SK-N-SH treated with all-trans-retinoic acid at 6 μM for 48 hours (cell line): ENCODE results near the gene CDCA5.

Experiments
- ATAC-seq: fragments of 200-7000 bp; cut with Tn5 transposase; 3 replicates; pipeline ENCODE4 v1.9.1; 2020; ENCODE audit warnings: mild to moderate bottlenecking, moderate library complexity
- ISL1 ChIP-seq: fragments of 250-450 bp; sonication (Bioruptor Pico); IDR thresholded peaks from 2 replicates; pipeline ENCODE4 v2.1.2; 2022; ENCODE audit warnings: mild to moderate bottlenecking, moderate library complexity
- OSR1 ChIP-seq: fragments of 250-450 bp; sonication (Bioruptor Pico); IDR thresholded peaks from 2 replicates; pipeline ENCODE4 v1.8.0; 2022; ENCODE audit warnings: moderate library complexity, mild to moderate bottlenecking, inconsistent platforms
- POU6F1 ChIP-seq: fragments of 250-450 bp; sonication (Bioruptor Pico); IDR thresholded peaks from 2 replicates; pipeline ENCODE4 v1.8.0; 2021; ENCODE audit warnings: low read depth, mild to moderate bottlenecking, moderate library complexity, borderline replicate concordance
- TF ChIP-seq, protein P1 (sequence below): fragments of 250-450 bp; sonication (Bioruptor Pico); IDR thresholded peaks from 2 replicates; pipeline ENCODE4 v1.5.1; 2020; ENCODE audit warnings: low read depth, mild to moderate bottlenecking, moderate library complexity

The CDCA5 gene

GRCh38 chr11:65032216-65032615, 51.6 kb downstream of the CDCA5 start:
- no peak for ATAC-seq
- TF ChIP-seq ISL1 (CRISPR knock-in tag) (no peak), POU6F1 (CRISPR knock-in tag) (no peak), OSR1 (CRISPR knock-in tag) (no peak)
- TF ChIP-seq, protein P1, sequence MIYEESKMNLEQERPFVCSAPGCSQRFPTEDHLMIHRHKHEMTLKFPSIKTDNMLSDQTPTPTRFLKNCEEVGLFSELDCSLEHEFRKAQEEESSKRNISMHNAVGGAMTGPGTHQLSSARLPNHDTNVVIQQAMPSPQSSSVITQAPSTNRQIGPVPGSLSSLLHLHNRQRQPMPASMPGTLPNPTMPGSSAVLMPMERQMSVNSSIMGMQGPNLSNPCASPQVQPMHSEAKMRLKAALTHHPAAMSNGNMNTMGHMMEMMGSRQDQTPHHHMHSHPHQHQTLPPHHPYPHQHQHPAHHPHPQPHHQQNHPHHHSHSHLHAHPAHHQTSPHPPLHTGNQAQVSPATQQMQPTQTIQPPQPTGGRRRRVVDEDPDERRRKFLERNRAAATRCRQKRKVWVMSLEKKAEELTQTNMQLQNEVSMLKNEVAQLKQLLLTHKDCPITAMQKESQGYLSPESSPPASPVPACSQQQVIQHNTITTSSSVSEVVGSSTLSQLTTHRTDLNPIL (CRISPR knock-in tag), result no peak
